Measurements from ENCODE around the gene SMG6.

Gene SMG6

GRCh38 chr17:2191227-2191626 is 112.4 kb downstream of the SMG6 start:
- no peak for TF ChIP-seq CTCF (IDR thresholded peaks at IDR 0.05)
- Histone ChIP-seq H3K27me3 (no peaks in the 10 kb centered on the region), H3K36me3 (peaks cover 17% of the 10 kb centered on the region), H3K4me1 (ENCODE audit: control insufficient read depth in 1 of 2, insufficient read depth in 1 of 2, low read depth in 1 of 2, low read length in 1 of 2) (peaks cover 43 to 48% of the 10 kb centered on the region in 2 experiments), H3K4me3 (ENCODE audit: low read depth in 1 of 2, low read length in 1 of 2) (no peak overlapping the region), H3K27ac (peak overlapping the region; percentile 53), H3K9me3 (no peaks in the 10 kb centered on the region)

GRCh38 chr17:2190014-2190413 is 113.6 kb downstream of the SMG6 start:
- no peak for TF ChIP-seq CTCF (IDR thresholded peaks at IDR 0.05)
- Histone ChIP-seq H3K9me3 (no peaks in the 10 kb centered on the region), H3K4me1 (ENCODE audit: control insufficient read depth in 1 of 2, insufficient read depth in 1 of 2, low read depth in 1 of 2, low read length in 1 of 2) (peaks cover 43 to 48% of the 10 kb centered on the region in 2 experiments), H3K27me3 (no peaks in the 10 kb centered on the region), H3K27ac (no peak overlapping the region), H3K36me3 (peaks cover 29% of the 10 kb centered on the region), H3K4me3 (ENCODE audit: low read depth in 1 of 2, low read length in 1 of 2) (no peak overlapping the region)

- no peak overlapping the region for H3K27ac ChIP-seq
- H3K36me3 ChIP-seq, result peaks cover 33% of the 10 kb centered on the region
- TF ChIP-seq CTCF (IDR thresholded peaks at IDR 0.05), result no peak
- no peaks in the 10 kb centered on the region for H3K27me3 ChIP-seq
- H3K9me3 ChIP-seq, result no peaks in the 10 kb centered on the region
- no peak overlapping the region for H3K4me3 ChIP-seq (ENCODE audit: low read depth in 1 of 2, low read length in 1 of 2)
- H3K4me1 ChIP-seq (ENCODE audit: control insufficient read depth in 1 of 2, insufficient read depth in 1 of 2, low read depth in 1 of 2, low read length in 1 of 2), result peaks cover 43 to 48% of the 10 kb centered on the region in 2 experiments
These were observed 114.5 kb downstream of the SMG6 start for GRCh38 chr17:2188971-2189630.

- Histone ChIP-seq H3K27me3 (no peaks in the 10 kb centered on the region), H3K9me3 (no peaks in the 10 kb centered on the region), H3K27ac (no peak overlapping the region), H3K4me1 (ENCODE audit: control insufficient read depth in 1 of 2, insufficient read depth in 1 of 2, low read depth in 1 of 2, low read length in 1 of 2) (peaks cover 37 to 41% of the 10 kb centered on the region in 2 experiments), H3K36me3 (peaks cover 46% of the 10 kb centered on the region), H3K4me3 (ENCODE audit: low read depth in 1 of 2, low read length in 1 of 2) (no peak overlapping the region)
- no peak for TF ChIP-seq CTCF (IDR thresholded peaks at IDR 0.05)
These were observed 115.8 kb downstream of the SMG6 start for GRCh38 chr17:2187758-2188157.

GRCh38 chr17:2186937-2187336 is 116.6 kb downstream of the SMG6 start:
- Histone ChIP-seq H3K27ac (no peak overlapping the region), H3K9me3 (no peaks in the 10 kb centered on the region), H3K4me1 (ENCODE audit: control insufficient read depth in 1 of 2, insufficient read depth in 1 of 2, low read depth in 1 of 2, low read length in 1 of 2) (peaks cover 29 to 33% of the 10 kb centered on the region in 2 experiments), H3K36me3 (peaks cover 54% of the 10 kb centered on the region), H3K27me3 (no peaks in the 10 kb centered on the region), H3K4me3 (ENCODE audit: low read depth in 1 of 2, low read length in 1 of 2) (no peak overlapping the region)
- no peak for TF ChIP-seq CTCF (IDR thresholded peaks at IDR 0.05)

Measured in neutrophil (primary cell).